GM12878 (cell line): ENCODE data around the gene FUT8. TPM values are rescaled to one million over a fixed set of nuclear protein-coding genes. Genes with fewer than 3 reads are reported as not detected.

Source experiments
- ATAC-seq: fragments of 200-7000 bp; cut with Tn5 transposase; 3 replicates; pipeline ENCODE4 v1.9.1; 2020; ENCODE audit warnings: mild to moderate bottlenecking, moderate library complexity
- BruUV-seq: library from RNA; stranded (reverse); fragments of 400-500 nt; replicated peaks from 2 replicates; lab custom pipeline; 2021; lab: Mats Ljungman, UMichigan
- CTCF ChIA-PET: fragments of 300-600 bp; sonication (Branson Sonifier 250); formaldehyde crosslinking; extraction: SDS; loops from one replicate; lab custom pipeline; 2021; ENCODE audit warnings: inconsistent platforms; lab: Yijun Ruan, JAX
- POLR2A ChIA-PET: fragments of 350-600 bp; formaldehyde crosslinking; extraction: SDS; loops from one replicate; lab custom pipeline; 2021; ENCODE audit warnings: inconsistent platforms; lab: Charles Lee
- RAD21 ChIA-PET: fragments of 300-600 bp; sonication (Branson Sonifier 250); formaldehyde crosslinking; loops from one replicate; lab custom pipeline; 2023; ENCODE audit warnings: antibody characterized with exemption; ENCODE audit not compliant: unreplicated experiment; lab: Charles Lee
- SMC1A ChIA-PET: fragments of 300-600 bp; sonication (Branson Sonifier 250); formaldehyde crosslinking; loops from one replicate; lab custom pipeline; 2023; ENCODE audit not compliant: unreplicated experiment, uncharacterized antibody; lab: Charles Lee
- DNase-seq: peaks from one replicate; pipeline ENCODE4 v3.0.0-alpha.2; 2011; ENCODE audit warnings: low read depth, low spot score
- FAIRE-seq: peaks from 3 replicates; lab custom pipeline; 2011; peaks lifted over from hg19 to GRCh38; lab: Jason Lieb, UNC
- H2AFZ ChIP-seq: 2 replicates; pipeline ENCODE4 v1.6.0; 2011; ENCODE audit warnings: low read depth, low read length, control low read depth; ENCODE audit not compliant: control insufficient read depth
- H3K27ac ChIP-seq: 2 replicates; pipeline ENCODE4 v1.5.1; 2011; ENCODE audit warnings: control low read depth; ENCODE audit not compliant: control insufficient read depth, insufficient read depth
- H3K27me3 ChIP-seq, 2 experiments: replicated peaks in 1 of 2; 2 replicates each; pipeline versions ENCODE4 v1.6.0 to v1.6.1; 2011; ENCODE audit warnings: low read length in 1 of 2; ENCODE audit not compliant: control insufficient read depth in 2 of 2, insufficient read depth in 2 of 2
- H3K36me3 ChIP-seq, 2 experiments: 2 replicates each; pipeline ENCODE4 v1.5.1; 2011; ENCODE audit warnings: low read length in 1 of 2; ENCODE audit not compliant: control insufficient read depth in 2 of 2, insufficient read depth in 2 of 2
- H3K4me1 ChIP-seq: 2 replicates; pipeline ENCODE4 v1.6.1; 2011; ENCODE audit warnings: mild to moderate bottlenecking, low read length, moderate library complexity, mixed read lengths; ENCODE audit not compliant: control insufficient read depth, insufficient read depth
- H3K4me2 ChIP-seq: 2 replicates; pipeline ENCODE4 v1.6.0; 2011; ENCODE audit warnings: control low read depth; ENCODE audit not compliant: control insufficient read depth, insufficient read depth
- H3K4me3 ChIP-seq: fragments of 200-600 bp; sonication (generic); 2 replicates; pipeline ENCODE4 v1.5.1; 2016
- H3K79me2 ChIP-seq: 2 replicates; pipeline ENCODE4 v1.6.0; 2011; ENCODE audit warnings: low read length; ENCODE audit not compliant: control insufficient read depth, insufficient read depth
- H3K9ac ChIP-seq: 2 replicates; pipeline ENCODE4 v1.8.0; 2011; ENCODE audit warnings: low read length, control low read depth, mixed read lengths; ENCODE audit not compliant: control insufficient read depth, insufficient read depth
- H3K9me3 ChIP-seq: replicated peaks from 3 replicates; pipeline ENCODE4 v1.5.1; 2011; ENCODE audit warnings: mild to moderate bottlenecking, low read length; ENCODE audit not compliant: control insufficient read depth, insufficient read depth
- H4K20me1 ChIP-seq: 2 replicates; pipeline ENCODE4 v1.6.0; 2011; ENCODE audit not compliant: control insufficient read depth, insufficient read depth
- BCL11A ChIP-seq: IDR thresholded peaks from 2 replicates; pipeline ENCODE4 v1.6.1; 2011; ENCODE audit warnings: low read depth, low read length
- HDAC2 ChIP-seq: fragments of 200-600 bp; sonication (generic); IDR thresholded peaks from 2 replicates; pipeline ENCODE4 v1.6.1; 2017
- HDGF ChIP-seq: fragments of 450-650 bp; IDR thresholded peaks from 2 replicates; pipeline ENCODE4 v1.6.1; 2016; ENCODE audit warnings: antibody characterized with exemption
- JUND ChIP-seq: IDR thresholded peaks from 2 replicates; pipeline ENCODE4 v1.6.1; 2012; ENCODE audit warnings: low read depth, mild to moderate bottlenecking, low read length, improper control_type of control experiment, moderate library complexity
- MTA3 ChIP-seq: IDR thresholded peaks from 2 replicates; pipeline ENCODE4 v1.6.1; 2012; ENCODE audit warnings: low read length, inconsistent platforms, borderline replicate concordance
- MXI1 ChIP-seq: fragments of 150-350 bp; IDR thresholded peaks from 2 replicates; pipeline ENCODE4 v1.6.1; 2011; ENCODE audit warnings: low read depth, mild to moderate bottlenecking, inconsistent platforms, low read length, improper control_type of control experiment
- PAX8 ChIP-seq: fragments of 450-650 bp; IDR thresholded peaks from 2 replicates; pipeline ENCODE4 v1.6.1; 2017; ENCODE audit warnings: mild to moderate bottlenecking, moderate library complexity
- POLR2AphosphoS2 ChIP-seq: IDR thresholded peaks from 2 replicates; pipeline ENCODE4 v1.6.1; 2011; ENCODE audit warnings: low read depth, mild to moderate bottlenecking, low read length, improper control_type of control experiment, moderate library complexity
- POU2F2 ChIP-seq: IDR thresholded peaks from 3 replicates; pipeline ENCODE4 v1.6.1; 2011; ENCODE audit warnings: low read depth, mild to moderate bottlenecking, low read length, borderline replicate concordance
- PRDM15 ChIP-seq: fragments of 450-650 bp; formaldehyde crosslinking; IDR thresholded peaks from 2 replicates; pipeline ENCODE4 v1.4.0; 2020; ENCODE audit warnings: mild to moderate bottlenecking, moderate library complexity
- RCOR1 ChIP-seq: conservative IDR thresholded peaks from 2 replicates; pipeline ENCODE4 v1.6.1; 2012; ENCODE audit warnings: low read depth, low read length, improper control_type of control experiment
- RUNX3 ChIP-seq: IDR thresholded peaks from 2 replicates; pipeline ENCODE4 v1.6.1; 2012; ENCODE audit warnings: low read length, inconsistent platforms
- TAF1 ChIP-seq: IDR thresholded peaks from 2 replicates; pipeline ENCODE4 v1.6.1; 2011; ENCODE audit warnings: mild to moderate bottlenecking, low read depth, low read length, borderline replicate concordance
- TCF12 ChIP-seq: IDR thresholded peaks from 2 replicates; pipeline ENCODE4 v1.6.1; 2011; ENCODE audit warnings: low read depth, mild to moderate bottlenecking, low read length
- ZNF207 ChIP-seq: fragments of 450-650 bp; IDR thresholded peaks from 2 replicates; pipeline ENCODE4 v1.6.1; 2014; ENCODE audit warnings: antibody characterized with exemption, mild to moderate bottlenecking, borderline replicate concordance
- ZNF24 ChIP-seq: fragments of 450-650 bp; IDR thresholded peaks from 2 replicates; pipeline ENCODE4 v1.6.1; 2017; ENCODE audit warnings: antibody characterized with exemption, mild to moderate bottlenecking
- ZNF384 ChIP-seq: IDR thresholded peaks from 2 replicates; pipeline ENCODE4 v1.6.1; 2012; ENCODE audit warnings: low read depth, mild to moderate bottlenecking, low read length, improper control_type of control experiment, borderline replicate concordance
- WGBS: methylation state at CpG from one replicate; pipeline ENCODE4 v1.1.6; 2016; ENCODE audit warnings: low lambda C conversion rate; ENCODE audit not compliant: insufficient replicate concordance, insufficient coverage; ENCODE audit errors: missing lambda C conversion rate; 5-methylcytosine and 5-hydroxymethylcytosine counted together
- in situ Hi-C: fragments of 300-500 bp; cut with MboI; formaldehyde crosslinking; loops from 9 replicates; pipeline ENCODE4 v1.14.3; 2018; ENCODE audit warnings: mixed read lengths
- intact Hi-C: fragments of 100-400 bp; cut with micrococcal nuclease; formaldehyde crosslinking; loops from one replicate; pipeline ENCODE4 v1.14.2; 2022; ENCODE audit not compliant: unreplicated experiment
- polyA plus RNA-seq, 11 experiments: library from polyadenylated mRNA; depleted of rRNA in 4 of 11; unstranded in 6 of 11; stranded (reverse) in 5 of 11; fragments of >200 nt; fragmentation: Nextera tagmentation in 4 of 11; fragmentation: Illumina TruSeq in 1 of 11; extraction: Ambion mirVana in 4 of 11; extraction: Trizol in 1 of 11; gene quantifications; 1 replicate in 1 of 11; 2 replicates in 10 of 11; pipeline versions ENCODE4 v1.2.1 to v1.2.3, GENCODE V29; 2011 to 2016; ENCODE audit warnings: inconsistent platforms in 2 of 11, missing spikeins in 2 of 11, low read depth in 1 of 11
- total RNA-seq, 4 experiments: library from RNA; depleted of rRNA in 3 of 4; stranded (reverse); fragments of >200 nt in 3 of 4; fragmentation: Illumina TruSeq in 1 of 4; extraction: Trizol in 1 of 4; gene quantifications; 2 replicates each; pipeline versions ENCODE4 v1.2.1 to v1.2.3, GENCODE V29; 2013 to 2021
- TF ChIP-seq, protein P1 (sequence below): IDR thresholded peaks from 2 replicates; pipeline ENCODE4 v1.6.1; 2011; ENCODE audit warnings: borderline replicate concordance, low read depth, mild to moderate bottlenecking, moderate library complexity, mixed read lengths, low read length; ENCODE audit not compliant: insufficient read depth; ENCODE audit errors: extremely low read length

The FUT8 gene
- total and polyA plus RNA-seq, 10 of the 15 experiments (the other 5 are each of a cell fraction or from before 2014, with no cell fraction given), result 21.3 to 106 (median 66.3) TPM

DNA sequence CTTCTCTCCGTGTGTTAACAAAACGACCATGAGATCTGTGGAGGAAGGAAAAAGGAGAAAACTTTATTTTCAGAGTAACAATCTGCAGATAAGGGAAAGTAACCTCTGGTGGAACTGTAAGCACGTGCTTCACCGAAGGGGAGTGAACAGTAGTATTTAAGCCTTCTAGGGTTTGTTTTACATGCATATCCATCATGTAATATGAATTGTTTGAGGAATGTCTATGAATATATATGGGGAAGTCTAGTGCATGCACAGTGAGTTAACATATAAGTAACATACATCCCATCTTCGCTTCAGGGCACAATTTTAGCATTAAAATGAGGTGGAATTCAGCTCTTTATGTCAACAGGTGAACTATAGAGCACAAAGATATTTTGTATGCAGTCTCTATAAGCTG, 101.1 kb downstream of the FUT8 start:
- intact Hi-C loops (no loop called here), in situ Hi-C loops (no loop called here)
- FAIRE-seq (no peak), ATAC-seq (no peak), DNase-seq (no peak)
- RAD21 ChIA-PET, result no interaction called here
- TF ChIP-seq HDAC2, result no peak
- TF ChIP-seq POLR2AphosphoS2, result no peak
- no peak for TF ChIP-seq RUNX3
- TF ChIP-seq RCOR1, result no peak
- TF ChIP-seq PAX8, result no peak
- TF ChIP-seq ZNF24, result no peak
- TF ChIP-seq POU2F2, result no peak
- no peak for TF ChIP-seq TAF1
- no peak for TF ChIP-seq JUND
- TF ChIP-seq MTA3, result no peak
- no peak for TF ChIP-seq MXI1
- no peak for TF ChIP-seq BCL11A
- TF ChIP-seq, protein P1, sequence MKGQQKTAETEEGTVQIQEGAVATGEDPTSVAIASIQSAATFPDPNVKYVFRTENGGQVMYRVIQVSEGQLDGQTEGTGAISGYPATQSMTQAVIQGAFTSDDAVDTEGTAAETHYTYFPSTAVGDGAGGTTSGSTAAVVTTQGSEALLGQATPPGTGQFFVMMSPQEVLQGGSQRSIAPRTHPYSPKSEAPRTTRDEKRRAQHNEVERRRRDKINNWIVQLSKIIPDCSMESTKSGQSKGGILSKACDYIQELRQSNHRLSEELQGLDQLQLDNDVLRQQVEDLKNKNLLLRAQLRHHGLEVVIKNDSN, result no peak
- no peak for TF ChIP-seq HDGF
- TF ChIP-seq TCF12, result no peak
- TF ChIP-seq ZNF384, result no peak
- no peak for TF ChIP-seq PRDM15 (CRISPR knock-in tag)
- no peak for TF ChIP-seq ZNF207
- Histone ChIP-seq H3K4me1 (no peaks in the 10 kb centered on the region), H3K4me2 (no peak overlapping the region), H3K9ac (no peak overlapping the region), H2AFZ (no peak overlapping the region), H3K27me3 (no peaks in the 10 kb centered on the region), H3K36me3 (0 out of 4 replicates have a peak, but pooled peaks cover 0 to 4% of the 10 kb centered on the region in 2 experiments), H3K79me2 (peaks cover 42% of the 10 kb centered on the region), H4K20me1 (no peaks in the 10 kb centered on the region), H3K4me3 (no peak overlapping the region), H3K9me3 (peaks cover 4% of the 10 kb centered on the region; the same call in 2 of the 3 replicates), H3K27ac (no peak overlapping the region)
- TSS peak; percentile 21 for BruUV-seq
- CTCF ChIA-PET, result no interaction called here
- POLR2A ChIA-PET, result interaction anchor here (1.7 kb wide), 1 partner anchor 10 kb away, joined by 4 read pairs; no protein-coding TSS in a partner anchor
- WGBS, result 90% methylated on average over 5 of the region's 5 CpGs
- SMC1A ChIA-PET, result interaction anchor here (0.9 to 2.1 kb wide), 3 partner anchors 11 to 106 kb away, joined by 3 to 6 read pairs (median 6); no protein-coding TSS in a partner anchor
